Measurements from ENCODE around the gene CACNG5.

CACNG5 gene

DNA sequence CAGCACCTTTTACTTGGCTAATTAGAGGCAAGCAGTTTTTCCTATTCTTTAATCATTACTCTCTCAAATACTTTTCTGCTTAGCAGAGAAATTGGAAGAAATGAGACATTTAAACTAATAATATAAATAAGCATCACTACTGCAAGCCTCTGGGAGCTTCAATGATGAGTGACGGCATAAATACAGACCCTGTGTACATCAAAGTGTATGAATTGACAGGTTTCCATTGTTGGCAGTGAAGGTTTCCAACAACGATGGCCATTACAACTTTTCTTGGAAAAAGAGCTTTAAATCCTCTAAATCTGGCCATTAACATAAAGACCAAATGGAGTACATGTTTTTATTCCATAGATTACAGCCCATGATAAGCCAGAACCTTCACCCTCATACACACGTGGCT lies 39.4 kb upstream of the CACNG5 start:
- TF ChIP-seq, protein P1, sequence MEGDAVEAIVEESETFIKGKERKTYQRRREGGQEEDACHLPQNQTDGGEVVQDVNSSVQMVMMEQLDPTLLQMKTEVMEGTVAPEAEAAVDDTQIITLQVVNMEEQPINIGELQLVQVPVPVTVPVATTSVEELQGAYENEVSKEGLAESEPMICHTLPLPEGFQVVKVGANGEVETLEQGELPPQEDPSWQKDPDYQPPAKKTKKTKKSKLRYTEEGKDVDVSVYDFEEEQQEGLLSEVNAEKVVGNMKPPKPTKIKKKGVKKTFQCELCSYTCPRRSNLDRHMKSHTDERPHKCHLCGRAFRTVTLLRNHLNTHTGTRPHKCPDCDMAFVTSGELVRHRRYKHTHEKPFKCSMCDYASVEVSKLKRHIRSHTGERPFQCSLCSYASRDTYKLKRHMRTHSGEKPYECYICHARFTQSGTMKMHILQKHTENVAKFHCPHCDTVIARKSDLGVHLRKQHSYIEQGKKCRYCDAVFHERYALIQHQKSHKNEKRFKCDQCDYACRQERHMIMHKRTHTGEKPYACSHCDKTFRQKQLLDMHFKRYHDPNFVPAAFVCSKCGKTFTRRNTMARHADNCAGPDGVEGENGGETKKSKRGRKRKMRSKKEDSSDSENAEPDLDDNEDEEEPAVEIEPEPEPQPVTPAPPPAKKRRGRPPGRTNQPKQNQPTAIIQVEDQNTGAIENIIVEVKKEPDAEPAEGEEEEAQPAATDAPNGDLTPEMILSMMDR (IDR thresholded peaks at IDR 0.05; ENCODE audit: low read depth, low read length): no peak
- no peak for TF ChIP-seq EZH2phosphoT487 (IDR thresholded peaks at IDR 0.05; ENCODE audit: low read depth)
- Histone ChIP-seq H2AFZ (ENCODE audit: low read depth, low read length) (no peak overlapping the region), H3K9me3 (ENCODE audit: insufficient read depth, low read length) (no peaks in the 10 kb centered on the region), H3K27ac (ENCODE audit: low read length) (no peak overlapping the region), H3K4me1 (ENCODE audit: low read length) (no peaks in the 10 kb centered on the region), H3K27me3 (ENCODE audit: low read depth, low read length) (no peaks in the 10 kb centered on the region), H3K9ac (ENCODE audit: low read length) (no peak overlapping the region), H3K4me3 (ENCODE audit: low read length) (no peak overlapping the region), H3K36me3 (replicated peaks; ENCODE audit: low read depth, low read length) (no peaks in the 10 kb centered on the region), H3K4me2 (ENCODE audit: low read length) (no peak overlapping the region), H3K79me2 (ENCODE audit: low read length) (no peaks in the 10 kb centered on the region), H4K20me1 (ENCODE audit: insufficient read depth, low read length) (no peaks in the 10 kb centered on the region)

DNA sequence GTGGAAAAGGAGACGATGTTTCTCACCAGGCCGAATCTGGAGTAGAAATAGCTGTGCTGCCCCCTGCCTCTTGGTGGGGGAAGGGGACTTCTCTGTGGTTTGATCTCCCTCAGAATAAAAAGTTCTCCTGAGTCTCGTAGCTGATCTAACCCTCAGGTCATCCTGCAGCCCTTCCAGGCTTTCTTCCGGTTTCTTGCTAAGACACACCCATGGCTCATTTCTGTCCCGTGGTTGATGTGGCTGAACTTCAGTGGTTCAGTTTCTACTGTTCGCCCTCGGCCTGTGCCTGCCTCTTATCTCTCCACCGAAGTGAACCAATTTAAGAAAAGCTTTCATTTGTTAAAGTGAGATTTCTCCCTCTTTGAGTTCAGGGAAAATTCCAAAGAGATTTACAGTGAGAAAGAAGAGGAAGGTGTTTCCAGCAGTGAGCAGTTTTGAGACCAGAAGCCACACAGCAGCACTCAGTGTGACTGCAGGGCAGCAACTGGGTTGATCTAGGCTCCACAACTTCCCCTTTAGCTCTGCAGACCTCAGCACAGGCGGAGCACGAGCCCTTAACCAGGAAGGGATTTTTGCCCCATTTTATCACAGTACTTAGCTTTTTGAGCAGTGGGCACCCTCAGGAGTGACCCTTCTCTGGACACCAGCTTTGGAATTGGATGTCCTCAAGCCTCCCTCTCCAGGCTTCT lies 34.9 kb upstream of the CACNG5 start:
- TF ChIP-seq EZH2phosphoT487 (IDR thresholded peaks at IDR 0.05; ENCODE audit: low read depth): no peak
- TF ChIP-seq, protein P1 (IDR thresholded peaks at IDR 0.05; ENCODE audit: low read depth, low read length): no peak

DNA sequence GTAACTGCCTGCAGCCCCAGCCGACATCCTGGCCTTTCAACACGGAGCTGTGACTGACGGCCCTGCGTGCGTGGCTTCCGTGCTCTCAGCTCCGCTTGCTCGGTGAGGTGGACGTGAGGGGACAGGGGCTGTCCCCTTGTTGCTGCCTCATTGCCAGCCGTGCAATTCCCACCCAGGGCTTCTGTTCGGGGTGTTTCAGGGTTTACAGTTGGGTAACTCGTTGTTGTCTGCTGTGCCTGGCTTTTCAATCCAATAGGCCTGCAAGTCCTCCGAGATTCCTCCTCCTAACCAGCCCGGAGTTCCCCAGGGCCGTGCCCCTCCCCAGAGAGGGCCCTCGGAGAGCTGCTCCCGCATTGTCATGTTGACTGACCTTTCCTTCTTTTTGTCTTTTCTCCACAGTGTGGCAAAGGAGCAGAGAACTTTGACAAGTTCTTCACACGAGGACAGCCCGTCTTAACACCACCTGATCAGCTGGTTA lies 31.4 kb upstream of the CACNG5 start:
- no peaks in the 10 kb centered on the region for H4K20me1 ChIP-seq (ENCODE audit: insufficient read depth, low read length)
- no peak overlapping the region for H3K4me2 ChIP-seq (ENCODE audit: low read length)
- no peak overlapping the region for H3K4me3 ChIP-seq (ENCODE audit: low read length)
- H3K9me3 ChIP-seq (ENCODE audit: insufficient read depth, low read length): no peaks in the 10 kb centered on the region
- no peaks in the 10 kb centered on the region for H3K27me3 ChIP-seq (ENCODE audit: low read depth, low read length)
- no peak for TF ChIP-seq EZH2phosphoT487 (IDR thresholded peaks at IDR 0.05; ENCODE audit: low read depth)
- TF ChIP-seq, protein P1 (IDR thresholded peaks at IDR 0.05; ENCODE audit: low read depth, low read length): no peak
- no peaks in the 10 kb centered on the region for H3K79me2 ChIP-seq (ENCODE audit: low read length)
- H3K9ac ChIP-seq (ENCODE audit: low read length): no peak overlapping the region
- no peak overlapping the region for H2AFZ ChIP-seq (ENCODE audit: low read depth, low read length)
- H3K4me1 ChIP-seq (ENCODE audit: low read length): no peaks in the 10 kb centered on the region
- H3K36me3 ChIP-seq (replicated peaks; ENCODE audit: low read depth, low read length): no peaks in the 10 kb centered on the region
- H3K27ac ChIP-seq (ENCODE audit: low read length): no peak overlapping the region

More for the DNA sequence above, 34.9 kb upstream of the CACNG5 start:
- Histone ChIP-seq H2AFZ (ENCODE audit: low read depth, low read length) (no peak overlapping the region), H3K4me3 (ENCODE audit: low read length) (no peak overlapping the region), H3K9me3 (ENCODE audit: insufficient read depth, low read length) (no peaks in the 10 kb centered on the region), H3K9ac (ENCODE audit: low read length) (no peak overlapping the region), H4K20me1 (ENCODE audit: insufficient read depth, low read length) (no peaks in the 10 kb centered on the region), H3K4me1 (ENCODE audit: low read length) (no peaks in the 10 kb centered on the region), H3K4me2 (ENCODE audit: low read length) (no peak overlapping the region), H3K36me3 (replicated peaks; ENCODE audit: low read depth, low read length) (no peaks in the 10 kb centered on the region), H3K27ac (ENCODE audit: low read length) (no peak overlapping the region), H3K79me2 (ENCODE audit: low read length) (no peaks in the 10 kb centered on the region), H3K27me3 (ENCODE audit: low read depth, low read length) (no peaks in the 10 kb centered on the region)

DNA sequence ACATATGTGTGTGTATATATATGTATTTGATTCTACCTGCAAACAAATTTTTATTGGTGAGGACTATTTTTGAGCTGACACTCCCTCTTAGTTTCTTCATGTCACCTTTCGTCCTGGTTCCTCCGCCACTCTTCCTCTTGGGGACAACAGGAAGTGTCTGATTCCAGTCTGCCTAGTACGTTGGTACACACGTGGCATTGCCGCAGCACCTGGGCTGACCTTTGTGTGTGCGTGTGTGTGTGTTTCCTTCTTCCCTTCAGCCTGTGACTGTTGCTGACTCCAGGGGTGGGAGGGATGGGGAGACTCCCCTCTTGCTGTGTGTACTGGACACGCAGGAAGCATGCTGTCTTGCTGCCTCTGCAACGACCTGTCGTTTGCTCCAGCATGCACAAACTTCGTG lies 29.4 kb upstream of the CACNG5 start:
- H3K9ac ChIP-seq (ENCODE audit: low read length): no peak overlapping the region
- H3K4me3 ChIP-seq (ENCODE audit: low read length): no peak overlapping the region
- H3K4me1 ChIP-seq (ENCODE audit: low read length): no peaks in the 10 kb centered on the region
- H3K27ac ChIP-seq (ENCODE audit: low read length): no peak overlapping the region
- TF ChIP-seq, protein P1 (IDR thresholded peaks at IDR 0.05; ENCODE audit: low read depth, low read length): no peak
- no peak for TF ChIP-seq EZH2phosphoT487 (IDR thresholded peaks at IDR 0.05; ENCODE audit: low read depth)
- H2AFZ ChIP-seq (ENCODE audit: low read depth, low read length): no peak overlapping the region
- no peaks in the 10 kb centered on the region for H3K9me3 ChIP-seq (ENCODE audit: insufficient read depth, low read length)
- H3K4me2 ChIP-seq (ENCODE audit: low read length): no peak overlapping the region
- no peaks in the 10 kb centered on the region for H3K36me3 ChIP-seq (replicated peaks; ENCODE audit: low read depth, low read length)
- H4K20me1 ChIP-seq (ENCODE audit: insufficient read depth, low read length): no peaks in the 10 kb centered on the region
- H3K79me2 ChIP-seq (ENCODE audit: low read length): no peaks in the 10 kb centered on the region
- H3K27me3 ChIP-seq (ENCODE audit: low read depth, low read length): 0 out of 2 replicates have a peak, but pooled peaks cover 3% of the 10 kb centered on the region

Data from OCI-LY3 (cell line).